Heart left ventricle (tissue), 13 donors: Measurements from ENCODE around the gene EFNA5.

Source experiments
- CTCF ChIP-seq, 12 donors: fragments of 200-600 bp; sonication (generic) in 4 of 12; IDR thresholded peaks; one replicate each; pipeline versions ENCODE4 v1.5.0 to v1.8.0; 2018 to 2022; ENCODE audit warnings: antibody characterized with exemption in 12 of 12, mild to moderate bottlenecking in 5 of 12
- POLR2A ChIP-seq, 2 donors: fragments of 450-650 bp; IDR thresholded peaks; one replicate each; pipeline ENCODE4 v1.6.1; 2017; ENCODE audit warnings: antibody characterized with exemption in 2 of 2, mild to moderate bottlenecking in 2 of 2, moderate library complexity in 2 of 2
- donor health status: ischemic (EF 13 %, LVEDD 7.1; RV severe dilation, severe dysfunction).
- donor health status: DM: no; HTN: yes; CAD: no.
- donor health status: DM: no; HTN: no; CAD: no.
- donor health status: ischemic (EF 25% LVEDD 6.9; RV normal size, moderate dysfunction).
- donor health status: ischemic (EF 25% LVEDD 5.7; RV mildly dilated, moderate dysfunction).
- donor health status: ischemic (EF 35%, LVEDD 5.7; RV mildly dilated, moderate dysfunction).
- donor health status: nonischemic (EF 11% LVEDD 7.7; RV severe dilation, severe dysfunction).
- donor health status: DM: yes; HTN: yes; CAD: no.
- donor health status: PGD.
- donor health status: ischemic (EF 29% LVEDD 5.4; RV normal size, mild dysfunction).
- donor health status: nonischemic (EF 23%, LVEDD 6.1; RV moderate dilation, normal function).

DNA sequence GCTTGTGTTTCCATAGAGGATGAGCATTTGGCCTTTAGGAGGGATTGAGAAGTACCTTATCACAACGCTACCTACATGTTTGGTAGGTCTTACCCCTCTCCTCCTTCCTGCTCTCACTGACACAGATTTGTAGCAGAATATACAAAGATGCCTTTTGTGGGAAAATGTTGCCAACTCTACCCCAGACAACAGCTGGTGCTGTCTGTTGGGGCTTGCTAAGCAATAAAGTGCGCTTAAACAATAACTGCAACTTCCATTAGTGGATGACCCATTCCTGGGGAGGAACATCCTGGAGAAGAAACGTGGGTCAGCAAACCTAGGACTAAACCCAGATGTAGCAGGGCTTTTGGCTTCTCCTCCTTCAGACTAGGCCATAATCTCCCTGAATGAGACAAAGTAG is 174.3 kb downstream of the EFNA5 start:
- TF ChIP-seq CTCF (IDR thresholded peaks at IDR 0.05) (no peak), POLR2A (IDR thresholded peaks at IDR 0.05) (no peak)
